SK-N-DZ (cell line): ENCODE data around the gene RAN.

ENCODE experiments used
- small RNA-seq, 2 experiments: library from RNA; depleted of rRNA; stranded (forward); fragments of <200 nt; gene quantifications; one replicate each; pipeline ENCODE3, GENCODE V24; 2014

The RAN gene

Small RNA genes within 50 kb of the gene (small RNA-seq; reads per million reads assigned to genes)
- gene RF00019 (0 reads per million in 2 experiments), gene RNU6-1077P (0 to 0.04 reads per million in 2 experiments)
